Measurements from ENCODE around the gene NAV3. TPM values are rescaled to one million over a fixed set of nuclear protein-coding genes. Genes with fewer than 3 reads are reported as not detected.

Gene NAV3
- total and polyA plus RNA-seq, 9 of the 15 experiments (the other 6 are each of a cell fraction or from before 2014, with no cell fraction given) = 0.04 TPM; not detected in 8

DNA sequence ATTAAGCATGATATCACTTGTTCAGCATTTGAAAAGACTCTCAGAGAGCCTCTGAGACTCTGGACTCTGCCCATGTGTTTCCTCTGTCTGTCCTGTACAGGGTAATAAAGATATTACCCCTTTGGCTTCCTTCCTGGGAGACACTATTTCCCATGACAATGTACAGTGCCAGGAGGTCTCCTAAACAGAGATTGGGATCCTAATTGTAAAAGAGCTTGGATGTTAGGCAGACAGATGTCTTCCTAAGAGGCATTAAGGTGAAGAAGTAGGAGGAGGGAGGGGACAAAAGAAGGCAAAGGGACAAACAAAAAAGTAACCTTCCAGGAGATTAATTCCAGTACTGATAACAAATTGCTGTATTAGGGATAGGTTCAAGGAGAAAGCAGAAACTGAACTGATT lies 45.5 kb upstream of the NAV3 start:
- Histone ChIP-seq H3K9me1 (ENCODE audit: control insufficient read depth, insufficient read depth, low read length) (no peaks in the 10 kb centered on the region), H3K79me2 (ENCODE audit: control insufficient read depth, insufficient read depth, low read length) (no peaks in the 10 kb centered on the region), H3K36me3 (ENCODE audit: control insufficient read depth, insufficient read depth, low read length) (no peaks in the 10 kb centered on the region), H4K20me1 (replicated peaks; ENCODE audit: control insufficient read depth, insufficient read depth, low read length) (no peaks in the 10 kb centered on the region), H3K4me3 (no peak overlapping the region), H3K9me3 (replicated peaks; ENCODE audit: control insufficient read depth, insufficient read depth, low read depth, low read length) (no peaks in the 10 kb centered on the region), H3K4me2 (ENCODE audit: insufficient read depth, low read length) (no peak overlapping the region), H3K27me3 (ENCODE audit: control insufficient read depth in 2 of 2, insufficient read depth in 2 of 2, low read length in 2 of 2) (no peaks in the 10 kb centered on the region), H3K9ac (ENCODE audit: insufficient read depth in 1 of 2, low read depth in 2 of 2, low read length in 2 of 2) (no peak overlapping the region), H3K4me1 (replicated peaks in 1 of 2; ENCODE audit: control insufficient read depth in 2 of 2, insufficient read depth in 2 of 2, low read length in 2 of 2) (no peaks in the 10 kb centered on the region), H2AFZ (ENCODE audit: low read depth, low read length) (no peak overlapping the region), H3K27ac (ENCODE audit: extremely low read depth, low read depth, low read length) (no peak overlapping the region)
- no TSS peak for BruUV-seq (replicated peaks)
- ChIA-PET POLR2A (no interaction called here), CTCF (ENCODE audit: low intra/inter-chr PET ratio) (no interaction called here)
- in situ Hi-C loops (cut with MboI) = no loop called here
- intact Hi-C loops (cut with micrococcal nuclease) = no loop called here
- DNase-seq (ENCODE audit: extremely low read depth in 1 of 4, low spot score in 3 of 4) = no peak
- no peak for FAIRE-seq
- no peak for ATAC-seq
- TF ChIP-seq, protein P1, sequence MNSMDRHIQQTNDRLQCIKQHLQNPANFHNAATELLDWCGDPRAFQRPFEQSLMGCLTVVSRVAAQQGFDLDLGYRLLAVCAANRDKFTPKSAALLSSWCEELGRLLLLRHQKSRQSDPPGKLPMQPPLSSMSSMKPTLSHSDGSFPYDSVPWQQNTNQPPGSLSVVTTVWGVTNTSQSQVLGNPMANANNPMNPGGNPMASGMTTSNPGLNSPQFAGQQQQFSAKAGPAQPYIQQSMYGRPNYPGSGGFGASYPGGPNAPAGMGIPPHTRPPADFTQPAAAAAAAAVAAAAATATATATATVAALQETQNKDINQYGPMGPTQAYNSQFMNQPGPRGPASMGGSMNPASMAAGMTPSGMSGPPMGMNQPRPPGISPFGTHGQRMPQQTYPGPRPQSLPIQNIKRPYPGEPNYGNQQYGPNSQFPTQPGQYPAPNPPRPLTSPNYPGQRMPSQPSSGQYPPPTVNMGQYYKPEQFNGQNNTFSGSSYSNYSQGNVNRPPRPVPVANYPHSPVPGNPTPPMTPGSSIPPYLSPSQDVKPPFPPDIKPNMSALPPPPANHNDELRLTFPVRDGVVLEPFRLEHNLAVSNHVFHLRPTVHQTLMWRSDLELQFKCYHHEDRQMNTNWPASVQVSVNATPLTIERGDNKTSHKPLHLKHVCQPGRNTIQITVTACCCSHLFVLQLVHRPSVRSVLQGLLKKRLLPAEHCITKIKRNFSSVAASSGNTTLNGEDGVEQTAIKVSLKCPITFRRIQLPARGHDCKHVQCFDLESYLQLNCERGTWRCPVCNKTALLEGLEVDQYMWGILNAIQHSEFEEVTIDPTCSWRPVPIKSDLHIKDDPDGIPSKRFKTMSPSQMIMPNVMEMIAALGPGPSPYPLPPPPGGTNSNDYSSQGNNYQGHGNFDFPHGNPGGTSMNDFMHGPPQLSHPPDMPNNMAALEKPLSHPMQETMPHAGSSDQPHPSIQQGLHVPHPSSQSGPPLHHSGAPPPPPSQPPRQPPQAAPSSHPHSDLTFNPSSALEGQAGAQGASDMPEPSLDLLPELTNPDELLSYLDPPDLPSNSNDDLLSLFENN (IDR thresholded peaks at IDR 0.05; ENCODE audit: low read depth in 2 of 2, low read length in 2 of 2) = no peak
- TF ChIP-seq, protein P2, sequence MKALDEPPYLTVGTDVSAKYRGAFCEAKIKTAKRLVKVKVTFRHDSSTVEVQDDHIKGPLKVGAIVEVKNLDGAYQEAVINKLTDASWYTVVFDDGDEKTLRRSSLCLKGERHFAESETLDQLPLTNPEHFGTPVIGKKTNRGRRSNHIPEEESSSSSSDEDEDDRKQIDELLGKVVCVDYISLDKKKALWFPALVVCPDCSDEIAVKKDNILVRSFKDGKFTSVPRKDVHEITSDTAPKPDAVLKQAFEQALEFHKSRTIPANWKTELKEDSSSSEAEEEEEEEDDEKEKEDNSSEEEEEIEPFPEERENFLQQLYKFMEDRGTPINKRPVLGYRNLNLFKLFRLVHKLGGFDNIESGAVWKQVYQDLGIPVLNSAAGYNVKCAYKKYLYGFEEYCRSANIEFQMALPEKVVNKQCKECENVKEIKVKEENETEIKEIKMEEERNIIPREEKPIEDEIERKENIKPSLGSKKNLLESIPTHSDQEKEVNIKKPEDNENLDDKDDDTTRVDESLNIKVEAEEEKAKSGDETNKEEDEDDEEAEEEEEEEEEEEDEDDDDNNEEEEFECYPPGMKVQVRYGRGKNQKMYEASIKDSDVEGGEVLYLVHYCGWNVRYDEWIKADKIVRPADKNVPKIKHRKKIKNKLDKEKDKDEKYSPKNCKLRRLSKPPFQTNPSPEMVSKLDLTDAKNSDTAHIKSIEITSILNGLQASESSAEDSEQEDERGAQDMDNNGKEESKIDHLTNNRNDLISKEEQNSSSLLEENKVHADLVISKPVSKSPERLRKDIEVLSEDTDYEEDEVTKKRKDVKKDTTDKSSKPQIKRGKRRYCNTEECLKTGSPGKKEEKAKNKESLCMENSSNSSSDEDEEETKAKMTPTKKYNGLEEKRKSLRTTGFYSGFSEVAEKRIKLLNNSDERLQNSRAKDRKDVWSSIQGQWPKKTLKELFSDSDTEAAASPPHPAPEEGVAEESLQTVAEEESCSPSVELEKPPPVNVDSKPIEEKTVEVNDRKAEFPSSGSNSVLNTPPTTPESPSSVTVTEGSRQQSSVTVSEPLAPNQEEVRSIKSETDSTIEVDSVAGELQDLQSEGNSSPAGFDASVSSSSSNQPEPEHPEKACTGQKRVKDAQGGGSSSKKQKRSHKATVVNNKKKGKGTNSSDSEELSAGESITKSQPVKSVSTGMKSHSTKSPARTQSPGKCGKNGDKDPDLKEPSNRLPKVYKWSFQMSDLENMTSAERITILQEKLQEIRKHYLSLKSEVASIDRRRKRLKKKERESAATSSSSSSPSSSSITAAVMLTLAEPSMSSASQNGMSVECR (CRISPR knock-in tag; IDR thresholded peaks at IDR 0.05) = no peak
- TF ChIP-seq ZNF76 (CRISPR knock-in tag; IDR thresholded peaks at IDR 0.05; ENCODE audit: borderline replicate concordance) = no peak
- TF ChIP-seq GATA2 (CRISPR knock-in tag; IDR thresholded peaks at IDR 0.05) = no peak
- no peak for TF ChIP-seq SREBF1 (IDR thresholded peaks at IDR 0.05; ENCODE audit: borderline replicate concordance, low read depth, low read length)
- TF ChIP-seq, protein P3, sequence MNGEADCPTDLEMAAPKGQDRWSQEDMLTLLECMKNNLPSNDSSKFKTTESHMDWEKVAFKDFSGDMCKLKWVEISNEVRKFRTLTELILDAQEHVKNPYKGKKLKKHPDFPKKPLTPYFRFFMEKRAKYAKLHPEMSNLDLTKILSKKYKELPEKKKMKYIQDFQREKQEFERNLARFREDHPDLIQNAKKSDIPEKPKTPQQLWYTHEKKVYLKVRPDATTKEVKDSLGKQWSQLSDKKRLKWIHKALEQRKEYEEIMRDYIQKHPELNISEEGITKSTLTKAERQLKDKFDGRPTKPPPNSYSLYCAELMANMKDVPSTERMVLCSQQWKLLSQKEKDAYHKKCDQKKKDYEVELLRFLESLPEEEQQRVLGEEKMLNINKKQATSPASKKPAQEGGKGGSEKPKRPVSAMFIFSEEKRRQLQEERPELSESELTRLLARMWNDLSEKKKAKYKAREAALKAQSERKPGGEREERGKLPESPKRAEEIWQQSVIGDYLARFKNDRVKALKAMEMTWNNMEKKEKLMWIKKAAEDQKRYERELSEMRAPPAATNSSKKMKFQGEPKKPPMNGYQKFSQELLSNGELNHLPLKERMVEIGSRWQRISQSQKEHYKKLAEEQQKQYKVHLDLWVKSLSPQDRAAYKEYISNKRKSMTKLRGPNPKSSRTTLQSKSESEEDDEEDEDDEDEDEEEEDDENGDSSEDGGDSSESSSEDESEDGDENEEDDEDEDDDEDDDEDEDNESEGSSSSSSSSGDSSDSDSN (IDR thresholded peaks at IDR 0.05; ENCODE audit: borderline replicate concordance in 1 of 2, low read depth in 2 of 2, low read length in 2 of 2) = no peak
